H1 (cell line): Measurements from ENCODE around the gene BCAS3. TPM values are rescaled to one million over a fixed set of nuclear protein-coding genes. Genes with fewer than 3 reads are reported as not detected.

Experiments used
- CTCF ChIA-PET: fragments of 300-600 bp; sonication (Branson Sonifier 250); formaldehyde crosslinking; loops from one replicate; lab custom pipeline; 2021; ENCODE audit not compliant: partially characterized antibody; lab: Charles Lee
- POLR2A ChIA-PET: fragments of 300-600 bp; sonication (Branson Sonifier 250); formaldehyde crosslinking; loops from one replicate; lab custom pipeline; 2021; ENCODE audit warnings: inconsistent platforms; ENCODE audit not compliant: partially characterized antibody; lab: Charles Lee
- DNase-seq, 2 experiments: peaks; one replicate each; pipeline versions ENCODE4 v3.0.0 to v3.0.0-alpha.2; 2010 to 2022; ENCODE audit warnings: low spot score in 2 of 2, low read depth in 1 of 2, mixed read lengths in 1 of 2
- FAIRE-seq: peaks from 2 replicates; lab custom pipeline; 2011; peaks lifted over from hg19 to GRCh38; lab: Jason Lieb, UNC
- H2AFZ ChIP-seq: 2 replicates; pipeline ENCODE4 v1.8.1; 2012; ENCODE audit warnings: low read length, inconsistent platforms
- H2AK5ac ChIP-seq: 2 replicates; pipeline ENCODE4 v1.6.1; 2013; ENCODE audit warnings: low read depth, low read length
- H2BK120ac ChIP-seq: replicated peaks from 2 replicates; pipeline ENCODE3; 2013; ENCODE audit warnings: low read depth, low read length, inconsistent platforms
- H2BK12ac ChIP-seq: 2 replicates; pipeline ENCODE4 v1.6.1; 2013; ENCODE audit warnings: low read depth, low read length
- H2BK15ac ChIP-seq: 2 replicates; pipeline ENCODE4 v1.6.1; 2013; ENCODE audit warnings: low read length
- H2BK20ac ChIP-seq: 2 replicates; pipeline ENCODE4 v1.6.1; 2013; ENCODE audit warnings: low read length
- H2BK5ac ChIP-seq: 2 replicates; pipeline ENCODE4 v1.6.1; 2013; ENCODE audit warnings: low read depth, low read length
- H3K14ac ChIP-seq: 2 replicates; pipeline ENCODE4 v1.6.1; 2013; ENCODE audit warnings: inconsistent platforms; ENCODE audit not compliant: insufficient read length
- H3K18ac ChIP-seq: 2 replicates; pipeline ENCODE4 v1.6.1; 2013; ENCODE audit warnings: low read length; ENCODE audit errors: extremely low read depth
- H3K23ac ChIP-seq: 2 replicates; pipeline ENCODE4 v1.6.1; 2013; ENCODE audit warnings: inconsistent platforms; ENCODE audit not compliant: insufficient read length
- H3K23me2 ChIP-seq: 2 replicates; pipeline ENCODE4 v1.6.1; 2013; ENCODE audit warnings: low read depth, low read length
- H3K27ac ChIP-seq: 2 replicates; pipeline ENCODE4 v1.6.1; 2011; ENCODE audit warnings: low read depth, low read length, inconsistent platforms
- H3K27me3 ChIP-seq, 4 experiments: replicated peaks in 1 of 4; 1 replicate in 1 of 4; 2 replicates in 3 of 4; pipeline versions ENCODE4 v1.6.1 to v1.8.1; 2011 to 2013; ENCODE audit warnings: low read length in 3 of 4, mild to moderate bottlenecking in 3 of 4, inconsistent platforms in 2 of 4, mixed read lengths in 2 of 4, moderate library complexity in 1 of 4; ENCODE audit not compliant: control insufficient read depth in 3 of 4, insufficient read depth in 3 of 4; ENCODE audit errors: extremely low read depth in 1 of 4
- H3K36me3 ChIP-seq, 4 experiments: 2 replicates each; pipeline versions ENCODE4 v1.6.1 to v1.8.1; 2011 to 2013; ENCODE audit warnings: mild to moderate bottlenecking in 4 of 4, low read length in 3 of 4, moderate library complexity in 2 of 4, control low read depth in 1 of 4, inconsistent platforms in 1 of 4; ENCODE audit not compliant: insufficient read depth in 4 of 4, control insufficient read depth in 2 of 4
- H3K4ac ChIP-seq: replicated peaks from 2 replicates; pipeline ENCODE3; 2013; ENCODE audit warnings: low read length, low read depth, mixed read lengths, inconsistent platforms; ENCODE audit not compliant: insufficient read length
- H3K4me1 ChIP-seq, 4 experiments: replicated peaks in 1 of 4; 1 replicate in 1 of 4; 2 replicates in 3 of 4; pipeline versions ENCODE4 v1.6.1 to v1.8.1; 2011 to 2013; ENCODE audit warnings: low read length in 3 of 4, inconsistent platforms in 2 of 4, mixed read lengths in 1 of 4; ENCODE audit not compliant: insufficient read depth in 4 of 4, control insufficient read depth in 3 of 4
- H3K4me2 ChIP-seq, 2 experiments: 2 replicates each; pipeline versions ENCODE4 v1.6.1 to v1.8.1; 2011 to 2013; ENCODE audit warnings: low read depth in 2 of 2, low read length in 2 of 2, control low read depth in 1 of 2, inconsistent platforms in 1 of 2, mild to moderate bottlenecking in 1 of 2; ENCODE audit not compliant: insufficient read depth in 1 of 2
- H3K4me3 ChIP-seq, 4 experiments: fragments of 200-600, 300-600 bp in 1 of 4; sonication (generic), shearing (Covaris generic), sonication (Bioruptor Twin) in 1 of 4; 2 replicates each; pipeline versions ENCODE4 v1.5.1 to v1.8.1; 2011 to 2016; ENCODE audit warnings: low read length in 4 of 4, low read depth in 3 of 4, control low read depth in 2 of 4, inconsistent platforms in 2 of 4, mild to moderate bottlenecking in 2 of 4, mixed read lengths in 1 of 4, moderate library complexity in 1 of 4; ENCODE audit not compliant: insufficient read depth in 2 of 4; ENCODE audit errors: extremely low read depth in 1 of 4
- H3K56ac ChIP-seq: replicated peaks from 2 replicates; pipeline ENCODE3; 2013; ENCODE audit warnings: low read depth, mild to moderate bottlenecking, mixed read lengths, low read length, inconsistent platforms; ENCODE audit not compliant: insufficient read length
- H3K79me1 ChIP-seq: 2 replicates; pipeline ENCODE4 v1.6.1; 2013; ENCODE audit warnings: low read depth, low read length, control low read depth
- H3K79me2 ChIP-seq, 2 experiments: 2 replicates each; pipeline versions ENCODE4 v1.6.1 to v1.8.1; 2012 to 2013; ENCODE audit warnings: low read length in 2 of 2, mild to moderate bottlenecking in 2 of 2, inconsistent platforms in 1 of 2; ENCODE audit not compliant: insufficient read depth in 2 of 2, control insufficient read depth in 1 of 2
- H3K9ac ChIP-seq, 4 experiments: replicated peaks in 1 of 4; 1 replicate in 1 of 4; 2 replicates in 3 of 4; pipeline versions ENCODE4 v1.6.1 to v1.8.1; 2011 to 2013; ENCODE audit warnings: low read depth in 3 of 4, low read length in 3 of 4, control low read depth in 2 of 4, mild to moderate bottlenecking in 2 of 4, moderate library complexity in 2 of 4, inconsistent platforms in 1 of 4; ENCODE audit errors: extremely low read depth in 1 of 4
- H3K9me3 ChIP-seq, 2 experiments: 2 replicates each; pipeline versions ENCODE4 v1.6.1 to v1.8.1; 2012 to 2013; ENCODE audit warnings: mild to moderate bottlenecking in 2 of 2, moderate library complexity in 2 of 2, control low read depth in 1 of 2, inconsistent platforms in 1 of 2, low read depth in 1 of 2, low read length in 1 of 2, mixed read lengths in 1 of 2; ENCODE audit not compliant: insufficient read depth in 2 of 2
- H4K20me1 ChIP-seq, 2 experiments: replicated peaks in 1 of 2; 2 replicates each; pipeline versions ENCODE3 to v1.8.1; 2011 to 2013; ENCODE audit warnings: inconsistent platforms in 2 of 2, low read length in 2 of 2, mild to moderate bottlenecking in 1 of 2; ENCODE audit not compliant: insufficient read depth in 2 of 2, control insufficient read depth in 1 of 2
- H4K5ac ChIP-seq: 2 replicates; pipeline ENCODE4 v1.6.1; 2013; ENCODE audit warnings: low read length, low read depth, mixed read lengths, inconsistent platforms; ENCODE audit not compliant: insufficient read length
- H4K8ac ChIP-seq: 2 replicates; pipeline ENCODE4 v1.8.0; 2013; ENCODE audit warnings: mild to moderate bottlenecking, moderate library complexity, low read length, inconsistent platforms; ENCODE audit not compliant: insufficient read depth; ENCODE audit errors: extremely low read depth
- H4K91ac ChIP-seq: replicated peaks from 2 replicates; pipeline ENCODE3; 2013; ENCODE audit warnings: low read length, mixed read lengths, inconsistent platforms; ENCODE audit not compliant: insufficient read length
- ASH2L ChIP-seq: fragments of 200-600, 300-600 bp; sonication (generic); IDR thresholded peaks from one replicate; pipeline ENCODE4 v1.7.1; 2017; ENCODE audit warnings: low read length
- CBX5 ChIP-seq: fragments of 300-800, 300-1000 bp; sonication (generic); IDR thresholded peaks from 2 replicates; pipeline ENCODE4 v1.7.1; 2016; ENCODE audit warnings: antibody characterized with exemption, low read length, low read depth
- CEBPB ChIP-seq: IDR thresholded peaks from 2 replicates; pipeline ENCODE4 v1.6.1; 2012; ENCODE audit warnings: low read depth, low read length
- EP300 ChIP-seq, 2 experiments: IDR thresholded peaks; 1 replicate in 1 of 2; 2 replicates in 1 of 2; pipeline ENCODE4 v1.6.1; 2011 to 2012; ENCODE audit warnings: low read depth in 2 of 2, low read length in 2 of 2, mild to moderate bottlenecking in 2 of 2, borderline replicate concordance in 1 of 2, inconsistent platforms in 1 of 2, moderate library complexity in 1 of 2
- GTF2F1 ChIP-seq: IDR thresholded peaks from 2 replicates; pipeline ENCODE4 v1.6.1; 2012; ENCODE audit warnings: low read depth, low read length, improper control_type of control experiment, borderline replicate concordance
- HDAC2 ChIP-seq, 2 experiments: fragments of 300-600 bp in 1 of 2; sonication (generic) in 1 of 2; IDR thresholded peaks; 2 replicates each; pipeline ENCODE4 v1.6.1; 2011 to 2012; ENCODE audit warnings: low read depth in 2 of 2, low read length in 2 of 2, mild to moderate bottlenecking in 2 of 2, moderate library complexity in 2 of 2, borderline replicate concordance in 1 of 2, inconsistent platforms in 1 of 2
- JUN ChIP-seq: IDR thresholded peaks from 2 replicates; pipeline ENCODE4 v1.6.1; 2011; ENCODE audit warnings: low read depth, mild to moderate bottlenecking, improper control_type of control experiment, low read length
- KDM5A ChIP-seq: fragments of 200-600 bp; IDR thresholded peaks from 2 replicates; pipeline ENCODE4 v1.7.1; 2012; ENCODE audit warnings: mild to moderate bottlenecking, low read length, inconsistent platforms, mixed read lengths
- MAFK ChIP-seq: IDR thresholded peaks from 2 replicates; pipeline ENCODE4 v1.6.1; 2012; ENCODE audit warnings: low read depth, mild to moderate bottlenecking, improper control_type of control experiment, low read length
- POLR2AphosphoS5 ChIP-seq: IDR thresholded peaks from 2 replicates; pipeline ENCODE4 v1.6.1; 2011; ENCODE audit warnings: low read depth, low read length
- POU5F1 ChIP-seq: IDR thresholded peaks from 2 replicates; pipeline ENCODE4 v1.6.1; 2011; ENCODE audit warnings: low read depth, mild to moderate bottlenecking, low read length, moderate library complexity
- SRF ChIP-seq: IDR thresholded peaks from 2 replicates; pipeline ENCODE4 v1.6.1; 2011; ENCODE audit warnings: mild to moderate bottlenecking, low read depth, low read length, moderate library complexity
- SUZ12 ChIP-seq: fragments of 200-600 bp; sonication (generic); IDR thresholded peaks from 2 replicates; pipeline ENCODE4 v1.6.1; 2012; ENCODE audit warnings: mild to moderate bottlenecking, inconsistent platforms, low read length, moderate library complexity, mixed read lengths
- TEAD4 ChIP-seq: IDR thresholded peaks from 2 replicates; pipeline ENCODE4 v1.6.1; 2012; ENCODE audit warnings: low read depth, low read length, inconsistent platforms, mixed read lengths
- YY1 ChIP-seq: IDR thresholded peaks from 2 replicates; pipeline ENCODE4 v1.6.1; 2011; ENCODE audit warnings: low read depth, mild to moderate bottlenecking, low read length
- WGBS, 2 experiments: shearing (Covaris generic) in 1 of 2; methylation state at CpG; one replicate each; pipeline versions ENCODE4 v1.1.6 to v1.1.7; 2013 to 2015; ENCODE audit warnings: low lambda C conversion rate in 2 of 2, mixed read lengths in 2 of 2, inconsistent platforms in 1 of 2, low coverage in 1 of 2, missing lambda C conversion rate in 1 of 2; ENCODE audit not compliant: insufficient replicate concordance in 2 of 2, insufficient coverage in 1 of 2, insufficient read length in 1 of 2; ENCODE audit errors: extremely low coverage in 1 of 2, missing lambda C conversion rate in 1 of 2; 5-methylcytosine and 5-hydroxymethylcytosine counted together
- polyA plus RNA-seq, 7 experiments: library from polyadenylated mRNA; depleted of rRNA in 3 of 7; stranded (reverse) in 5 of 7; unstranded in 2 of 7; fragments of >200 nt in 5 of 7; fragments of 200-250 nt in 2 of 7; gene quantifications; 1 replicate in 5 of 7; 2 replicates in 1 of 7; 4 replicates in 1 of 7; pipeline versions ENCODE4 v1.2.1 to v1.2.3, GENCODE V29; 2011 to 2013; ENCODE audit warnings: missing spikeins in 2 of 7, mixed read lengths in 2 of 7
- total RNA-seq: library from RNA; stranded (reverse); fragmentation: NEBNext Ultra II Directional; extraction: Animal tissue kit (Norgen Biotek cat#: 25700); gene quantifications from 2 replicates; pipeline ENCODE4 v1.2.1, GENCODE V29; 2021

Gene BCAS3
- total and polyA plus RNA-seq, 2 of the 8 experiments (the other 6 are each of a cell fraction or from before 2014, with no cell fraction given), result 9.9 to 13.3 TPM

- no peak overlapping the region for H2BK12ac ChIP-seq
- no peaks in the 10 kb centered on the region for H3K79me1 ChIP-seq
- no peaks in the 10 kb centered on the region for H4K20me1 ChIP-seq
- H2BK120ac ChIP-seq, result no peak overlapping the region
- no peaks in the 10 kb centered on the region for H3K4me1 ChIP-seq
- no peak overlapping the region for H3K4me3 ChIP-seq
- H3K9me3 ChIP-seq, result no peaks in the 10 kb centered on the region
- no peak overlapping the region for H2BK15ac ChIP-seq
- H4K8ac ChIP-seq, result no peak overlapping the region
- no peak overlapping the region for H3K23ac ChIP-seq
- H3K27me3 ChIP-seq, result no peaks in the 10 kb centered on the region
- H4K5ac ChIP-seq, result no peak overlapping the region
- POLR2A ChIA-PET, result interaction anchor here (0.6 kb wide), 1 partner anchor 99 kb away, joined by 4 read pairs; no protein-coding TSS in a partner anchor
- H3K18ac ChIP-seq, result no peak overlapping the region
- H4K91ac ChIP-seq, result no peak overlapping the region
- no peak overlapping the region for H3K14ac ChIP-seq
- H3K23me2 ChIP-seq, result no peaks in the 10 kb centered on the region
- no peak overlapping the region for H3K4ac ChIP-seq
- no peak overlapping the region for H2BK5ac ChIP-seq
- DNase-seq, result no peak
- H3K79me2 ChIP-seq, result no peaks in the 10 kb centered on the region; a peak in 1 of 4 replicates
- no peak overlapping the region for H3K27ac ChIP-seq
- peaks cover 0 to 20% (median 0%) of the 10 kb centered on the region in 4 experiments; a peak in 2 of 8 replicates for H3K36me3 ChIP-seq
- FAIRE-seq, result no peak
- H2BK20ac ChIP-seq, result no peak overlapping the region
- no peak overlapping the region for H2AFZ ChIP-seq
- H3K4me2 ChIP-seq, result no peak overlapping the region
- H3K56ac ChIP-seq, result no peak overlapping the region
- H3K9ac ChIP-seq, result no peak overlapping the region
- CTCF ChIA-PET, result interaction anchor here (2.2 kb wide), 1 partner anchor 18 kb away, joined by 5 read pairs; no protein-coding TSS in a partner anchor
- 97% methylated on average over 1 of the region's 1 CpG; no CpG with 5 or more reads in 1 of the 2 experiments for WGBS, 2 experiments
- no peak overlapping the region for H2AK5ac ChIP-seq
- TF ChIP-seq CEBPB (no peak), HDAC2 (IDR thresholded peaks at IDR 0.05; ENCODE audit: borderline replicate concordance in 1 of 2, low read depth in 2 of 2, low read length in 2 of 2) (no peak), POLR2AphosphoS5 (no peak), JUN (no peak), SUZ12 (no peak), KDM5A (no peak), CBX5 (no peak), MAFK (no peak), GTF2F1 (no peak), SRF (no peak), TEAD4 (no peak), YY1 (no peak), POU5F1 (no peak), EP300 (IDR thresholded peaks at IDR 0.05; ENCODE audit: borderline replicate concordance in 1 of 2, low read depth in 2 of 2, low read length in 2 of 2) (no peak), ASH2L (no peak)
Measured at GRCh38 chr17:60659156-60659555, 18.5 kb upstream of the BCAS3 start.
